GM12891 (cell line): ENCODE measurements around the gene COX15.

Source experiments
- POLR2A ChIP-seq: IDR thresholded peaks from 2 replicates; pipeline ENCODE4 v1.6.1; 2011; ENCODE audit warnings: low read depth, low read length, control low read depth
- POLR2AphosphoS5 ChIP-seq: IDR thresholded peaks from 2 replicates; pipeline ENCODE4 v1.6.1; 2011; ENCODE audit warnings: low read depth, low read length, control low read depth

GRCh38 chr10:99769706-99770105 is 37.8 kb upstream of the COX15 start:
- TF ChIP-seq POLR2A, result no peak
- TF ChIP-seq POLR2AphosphoS5, result no peak
